Stimulated activated CD8-positive, alpha-beta memory T cell treated with anti-CD3 and anti-CD28 coated beads, Interleukin-15, amount 100 ng/mL, for 24 hours (primary cell): Measurements from ENCODE around the gene ZNF296.
A peak's percentile ranks its signal among the peaks of the same experiment; 100 is the strongest.

Source experiments
- DNase-seq: peaks from one replicate; pipeline ENCODE4 v3.0.0-alpha.2; 2020; ENCODE audit warnings: low read depth

ZNF296 gene

DNA sequence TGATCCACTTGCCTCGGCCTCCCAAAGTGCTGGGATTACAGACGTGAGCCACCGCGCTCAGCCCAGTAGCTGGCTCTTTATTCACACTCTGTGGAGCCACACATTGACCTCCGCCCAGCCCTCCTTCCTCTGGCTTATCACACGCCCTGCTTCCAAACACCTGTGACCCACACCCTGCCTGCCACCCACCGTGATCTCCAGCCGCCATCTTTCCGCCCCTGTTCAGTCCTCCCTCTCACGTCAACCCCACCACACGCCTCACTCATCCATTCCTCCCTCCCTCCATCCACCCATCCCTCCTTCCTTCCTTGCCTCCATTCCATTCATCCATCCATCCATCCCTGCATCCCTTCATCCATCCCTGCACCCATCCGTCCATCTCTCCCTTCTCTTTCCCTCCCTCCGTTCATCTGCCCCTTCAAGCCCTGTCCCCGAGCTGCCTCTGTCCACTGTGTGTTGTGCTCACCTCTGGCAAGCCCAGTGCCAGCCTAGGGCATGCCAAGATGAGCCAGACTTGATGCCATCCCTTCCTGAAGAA lies 17.6 kb downstream of the ZNF296 start:
- DNase-seq, result no peak

DNA sequence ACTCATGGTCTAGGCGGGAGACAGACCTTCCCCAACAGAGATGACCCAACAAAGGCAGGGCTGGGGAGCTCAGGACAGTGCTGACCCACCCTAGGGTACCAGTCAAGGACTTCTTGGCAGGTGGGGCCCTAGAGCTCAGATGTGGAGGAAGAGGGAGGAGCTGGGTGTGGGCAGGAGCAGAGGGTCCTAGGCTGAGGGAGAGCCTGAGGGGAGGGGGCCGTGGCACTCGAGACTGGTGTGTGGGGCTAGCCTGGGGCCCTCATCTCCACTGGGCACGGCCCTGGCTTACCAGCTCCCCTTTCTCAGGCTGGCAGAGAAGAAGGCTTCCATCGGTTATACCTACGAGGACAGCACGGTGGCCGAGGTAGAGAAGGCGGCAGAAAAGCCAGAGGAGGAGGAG lies 18.8 kb downstream of the ZNF296 start:
- no peak for DNase-seq

DNA sequence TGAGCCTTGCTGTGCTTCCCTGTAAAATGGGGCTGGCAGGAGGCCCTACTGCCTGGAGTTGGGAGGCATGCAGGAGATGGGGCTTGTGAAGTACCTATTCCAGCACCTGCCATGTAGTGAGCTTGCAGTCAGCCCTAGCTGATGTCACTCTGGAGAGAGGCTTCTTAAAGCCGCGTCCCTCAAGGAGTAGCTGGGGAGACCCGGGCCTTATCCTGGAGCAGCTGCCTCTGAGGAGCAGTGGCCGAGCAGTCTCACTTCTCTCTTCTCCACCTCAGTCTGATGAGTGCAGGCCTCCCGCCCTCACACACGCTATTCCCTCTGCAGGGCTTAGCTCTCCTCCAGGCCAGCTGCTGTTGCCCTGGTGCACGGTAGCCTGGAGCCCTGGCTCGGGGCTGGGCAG lies 19.4 kb downstream of the ZNF296 start:
- no peak for DNase-seq

DNA sequence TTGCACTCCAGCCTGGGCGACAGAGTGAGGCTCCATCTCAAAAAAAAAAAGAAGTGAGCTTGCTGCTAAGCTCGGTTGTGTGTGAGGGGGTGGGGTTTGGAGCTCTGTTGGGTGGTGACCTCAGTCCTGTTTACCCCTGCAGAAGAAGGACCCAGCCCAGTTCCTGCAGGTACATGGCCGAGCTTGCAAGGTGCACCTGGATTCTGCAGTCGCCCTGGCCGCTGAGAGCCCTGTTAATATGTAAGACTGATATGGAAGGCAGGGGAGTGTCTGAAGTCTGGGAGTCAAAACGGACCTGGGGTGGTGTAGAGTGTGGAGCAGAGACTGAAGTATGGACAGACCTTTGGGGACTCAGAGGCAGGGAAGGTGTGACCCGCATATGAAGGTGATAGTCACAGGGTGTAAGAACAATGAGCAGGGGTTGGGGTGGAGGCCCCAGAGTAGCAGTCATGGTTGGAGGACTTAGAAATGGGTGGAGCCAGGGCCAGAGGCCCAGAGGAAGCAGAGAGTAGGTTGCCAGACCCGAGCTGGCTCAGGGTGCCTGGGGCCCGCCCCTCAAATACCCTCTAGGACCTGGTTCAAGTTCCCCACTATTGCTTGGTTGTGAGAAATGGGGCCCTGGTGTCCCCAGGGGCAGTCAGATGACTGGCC lies 24.2 kb downstream of the ZNF296 start:
- DNase-seq, result no peak

DNA sequence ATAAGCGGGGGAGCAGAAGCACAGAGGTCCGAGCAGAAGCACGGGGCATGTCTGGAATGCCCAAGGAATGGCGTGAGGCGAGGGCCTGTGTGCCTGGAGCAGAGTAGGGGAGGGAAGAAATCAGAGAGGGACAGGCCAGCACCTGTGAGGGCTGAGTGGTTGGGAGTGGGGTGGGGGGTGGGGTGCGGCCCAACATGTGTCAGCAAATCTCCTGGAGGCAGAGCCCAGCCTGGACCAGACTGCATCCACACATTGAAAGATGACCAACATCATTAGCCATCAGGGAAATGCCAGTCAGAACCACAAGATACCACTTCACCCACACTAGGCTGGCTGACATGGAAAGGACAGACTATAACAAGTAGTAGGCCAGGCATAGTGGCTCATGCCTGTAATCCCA lies 26.2 kb downstream of the ZNF296 start:
- DNase-seq, result no peak

DNA sequence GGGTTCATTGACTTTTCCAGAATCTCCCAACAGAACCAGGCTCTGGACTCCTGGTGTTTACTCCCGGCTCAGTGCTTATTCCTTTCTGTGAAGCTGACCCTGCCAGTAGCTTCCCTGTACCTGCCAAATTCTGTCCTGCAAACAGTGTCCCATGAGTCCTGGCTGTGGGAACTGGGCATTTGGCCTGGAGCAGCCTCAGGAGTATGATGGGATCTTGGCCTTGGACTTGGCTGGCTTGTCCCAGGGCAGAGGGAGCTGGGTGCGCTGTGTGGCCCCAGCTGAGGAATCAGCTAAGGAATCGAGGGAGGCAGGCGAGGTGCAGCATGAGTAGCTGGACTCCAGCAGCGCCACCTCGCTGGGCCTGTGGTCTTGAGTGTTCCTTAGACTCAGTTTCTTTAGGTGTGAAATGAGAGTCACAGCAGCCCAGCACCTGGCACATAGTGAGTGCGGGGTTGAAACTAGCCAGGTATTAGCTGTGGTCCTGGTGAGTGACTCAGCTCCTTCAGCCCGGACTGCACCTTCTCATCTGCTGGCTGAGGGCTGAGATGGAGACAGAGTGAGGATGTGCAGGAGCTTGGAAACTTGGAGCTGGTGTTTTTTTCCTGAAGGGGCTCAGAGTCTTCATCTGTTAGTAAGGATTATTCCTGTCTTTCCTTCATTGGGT lies 27.1 kb downstream of the ZNF296 start:
- DNase-seq, result no peak

DNA sequence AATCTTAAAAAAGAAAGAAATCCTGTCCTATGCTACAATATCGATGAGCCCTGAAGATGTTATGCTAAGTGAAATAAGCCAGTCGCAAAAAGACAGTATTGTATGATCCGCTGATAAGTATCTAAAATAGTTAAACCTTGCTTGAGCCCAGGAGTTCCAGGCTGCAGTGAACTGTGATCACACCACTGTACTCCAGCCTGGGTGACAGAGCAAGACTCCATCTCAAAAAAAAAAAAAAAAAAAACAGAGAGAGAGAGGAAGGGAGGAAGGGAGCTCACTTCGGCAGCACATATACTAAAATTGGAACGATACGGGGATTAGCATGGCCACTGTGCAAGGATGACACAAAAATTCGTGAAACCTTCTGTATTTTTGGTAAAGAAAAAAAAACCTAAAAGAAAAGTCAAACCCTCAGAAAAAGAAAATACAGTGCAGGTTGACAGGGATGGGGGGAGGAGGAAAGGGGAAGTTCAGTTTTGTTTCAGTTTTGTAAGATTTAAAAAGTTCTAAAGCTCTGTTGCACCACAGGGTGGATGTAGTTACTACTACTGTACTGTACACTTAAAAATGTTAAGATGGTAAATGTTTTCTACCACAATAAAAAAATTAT lies 29.0 kb downstream of the ZNF296 start:
- no peak for DNase-seq

DNA sequence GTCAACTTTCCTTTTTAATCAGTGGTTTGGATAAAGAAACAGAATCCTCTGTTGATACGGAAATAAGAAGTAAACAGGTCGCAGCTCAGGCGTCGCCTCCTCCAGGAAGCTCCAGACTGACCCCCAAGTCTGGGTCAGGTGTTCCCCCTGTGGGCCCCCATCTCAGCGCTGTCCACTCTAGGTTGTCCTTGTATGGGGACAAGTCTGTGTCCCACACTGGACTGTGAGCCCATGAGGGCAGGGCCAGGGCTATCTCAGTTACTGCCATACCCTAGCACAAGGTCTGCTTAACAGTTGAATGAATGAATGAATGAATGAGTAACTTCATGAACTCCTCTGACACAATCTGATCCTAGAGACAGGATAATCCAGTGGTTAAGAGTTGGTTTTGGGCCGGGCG lies 29.9 kb downstream of the ZNF296 start:
- DNase-seq, result no peak

DNA sequence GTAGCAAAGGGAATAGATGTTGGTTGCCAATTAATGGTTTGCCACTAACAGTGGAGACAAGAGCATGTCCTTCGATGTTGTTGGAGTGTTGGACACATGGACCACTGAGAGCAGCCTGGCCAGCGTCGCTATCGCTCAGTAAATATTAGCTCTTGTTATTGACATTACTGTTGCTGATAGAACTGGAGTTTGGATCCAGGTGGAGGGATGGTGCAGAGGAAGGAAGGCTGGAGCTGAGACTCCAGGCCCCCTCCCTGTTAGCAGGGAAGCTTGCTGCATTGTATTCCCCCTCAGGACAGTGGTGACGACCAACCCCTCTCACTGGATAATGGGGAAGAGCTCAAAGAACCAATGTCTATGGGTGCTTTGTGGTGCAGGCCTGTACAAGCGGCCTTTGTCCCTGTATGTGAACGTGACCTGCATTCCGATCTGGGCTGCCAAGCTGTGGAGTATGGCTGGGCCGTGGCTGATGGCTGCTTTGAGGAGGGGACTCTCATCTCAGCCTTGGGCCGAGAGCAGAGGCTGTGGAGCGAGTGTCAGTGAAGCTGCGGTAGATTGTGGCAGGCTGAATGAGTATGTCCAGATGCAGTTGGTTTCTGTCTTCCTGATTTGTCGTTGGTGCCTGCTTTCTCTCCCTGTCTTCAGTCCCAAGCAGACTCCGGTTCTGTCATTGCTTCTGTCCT lies 30.5 kb downstream of the ZNF296 start:
- DNase-seq, result no peak

DNA sequence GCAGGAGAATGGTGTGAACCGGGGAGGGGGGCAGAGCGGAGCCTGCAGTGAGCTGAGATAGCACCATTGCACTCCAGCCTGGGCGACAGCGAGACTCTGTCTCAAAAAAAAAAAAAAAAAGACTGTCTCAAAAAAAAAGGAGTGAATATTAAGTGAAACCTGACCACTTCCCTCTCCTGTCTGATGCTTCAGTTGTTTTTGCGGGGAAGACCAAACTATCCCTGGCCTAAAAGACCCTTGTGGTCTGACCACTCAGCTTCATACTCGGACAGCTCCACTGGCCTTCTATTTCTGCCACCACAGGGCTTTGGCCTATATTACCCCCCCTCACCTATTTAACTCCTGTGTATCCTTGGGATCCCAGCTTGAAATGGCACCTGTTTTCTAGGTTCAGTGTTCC lies 35.2 kb downstream of the ZNF296 start:
- no peak for DNase-seq

DNA sequence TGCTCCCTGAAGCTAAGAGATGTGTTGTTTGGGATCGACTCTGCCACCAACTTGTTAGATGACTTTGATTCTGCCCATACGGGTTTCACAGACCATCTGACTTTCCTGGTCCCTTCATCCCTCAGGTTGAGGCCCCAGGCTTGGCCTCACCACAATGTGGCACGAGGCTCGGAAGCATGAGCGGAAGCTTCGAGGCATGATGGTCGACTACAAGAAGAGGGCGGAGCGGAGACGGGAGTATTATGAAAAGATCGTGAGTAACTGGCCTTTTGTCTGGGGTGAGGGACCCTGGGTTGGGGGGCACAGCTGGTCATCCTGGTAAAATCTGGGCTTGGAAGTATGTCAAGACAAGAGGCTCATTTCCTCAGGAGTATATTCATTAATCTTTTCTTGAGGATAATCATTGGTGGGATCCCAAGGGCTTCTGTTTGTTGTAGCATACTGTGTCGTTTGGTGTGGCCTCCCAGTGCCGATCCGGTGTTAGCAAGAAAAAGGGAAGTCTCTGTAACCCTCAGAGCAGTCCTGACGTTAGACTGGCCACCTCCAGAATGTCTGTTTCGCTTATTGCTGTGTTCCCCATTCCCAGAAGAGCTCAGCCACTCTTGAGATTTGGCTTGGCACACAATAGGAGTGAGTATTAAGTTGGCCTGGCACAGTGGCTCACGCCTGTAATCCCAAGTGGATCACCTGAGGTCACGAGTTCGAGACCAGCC lies 36.1 kb downstream of the ZNF296 start:
- no peak for DNase-seq

DNA sequence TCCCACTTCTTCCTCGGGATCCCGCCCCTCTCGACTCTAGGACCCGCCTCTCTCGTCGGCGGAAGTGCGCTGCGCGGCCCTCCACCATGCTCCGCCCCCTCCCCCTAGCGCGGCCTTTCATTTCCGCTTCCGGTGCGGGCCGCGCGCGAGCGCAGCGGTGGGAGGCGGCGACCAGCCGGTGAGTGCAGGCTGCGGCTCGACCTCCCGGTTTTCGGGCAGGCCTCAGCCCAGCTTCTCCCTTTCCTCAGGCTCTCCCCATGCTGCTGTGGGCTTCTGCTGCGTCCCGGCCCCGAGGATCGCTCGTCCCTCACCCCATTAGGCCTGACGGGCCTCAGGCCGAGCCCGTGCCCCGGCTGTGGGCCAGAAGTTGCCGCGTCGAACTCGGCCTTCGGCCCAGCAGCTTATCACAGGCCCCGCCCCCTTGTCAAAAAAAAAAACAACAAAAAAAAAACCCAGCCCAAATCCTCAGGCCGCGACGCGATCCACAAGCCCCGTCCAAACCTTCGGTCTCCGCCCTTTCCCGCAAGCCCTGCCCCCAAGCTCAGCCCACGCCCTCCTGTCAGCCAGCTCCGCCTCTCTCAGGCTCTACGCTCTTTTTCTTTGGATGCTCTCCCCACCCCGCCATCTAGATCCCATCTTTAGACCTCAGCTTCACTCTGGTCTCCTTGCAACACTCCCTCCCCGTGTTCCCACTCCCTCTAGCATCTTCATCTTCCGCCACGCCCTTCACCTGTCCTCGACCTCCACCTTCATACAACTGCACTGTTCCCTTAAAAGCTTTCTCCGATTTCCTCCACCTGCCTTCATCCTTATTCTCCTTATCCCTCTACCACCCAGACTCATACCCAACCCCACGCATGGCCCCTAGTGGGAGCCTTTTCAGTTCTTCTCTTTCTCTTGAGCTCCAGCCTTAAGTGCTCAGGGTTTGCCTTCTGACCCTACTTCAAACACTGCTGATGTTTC lies 37.1 kb downstream of the ZNF296 start, which contains the start of gene CLASRP:
Gene CLASRP (plus strand): TSS at position 115 of the 963 bp plus-strand sequence. CDS start 1,168 bp downstream, outside the sequence.
- DNase-seq, result peak; percentile 76

DNA sequence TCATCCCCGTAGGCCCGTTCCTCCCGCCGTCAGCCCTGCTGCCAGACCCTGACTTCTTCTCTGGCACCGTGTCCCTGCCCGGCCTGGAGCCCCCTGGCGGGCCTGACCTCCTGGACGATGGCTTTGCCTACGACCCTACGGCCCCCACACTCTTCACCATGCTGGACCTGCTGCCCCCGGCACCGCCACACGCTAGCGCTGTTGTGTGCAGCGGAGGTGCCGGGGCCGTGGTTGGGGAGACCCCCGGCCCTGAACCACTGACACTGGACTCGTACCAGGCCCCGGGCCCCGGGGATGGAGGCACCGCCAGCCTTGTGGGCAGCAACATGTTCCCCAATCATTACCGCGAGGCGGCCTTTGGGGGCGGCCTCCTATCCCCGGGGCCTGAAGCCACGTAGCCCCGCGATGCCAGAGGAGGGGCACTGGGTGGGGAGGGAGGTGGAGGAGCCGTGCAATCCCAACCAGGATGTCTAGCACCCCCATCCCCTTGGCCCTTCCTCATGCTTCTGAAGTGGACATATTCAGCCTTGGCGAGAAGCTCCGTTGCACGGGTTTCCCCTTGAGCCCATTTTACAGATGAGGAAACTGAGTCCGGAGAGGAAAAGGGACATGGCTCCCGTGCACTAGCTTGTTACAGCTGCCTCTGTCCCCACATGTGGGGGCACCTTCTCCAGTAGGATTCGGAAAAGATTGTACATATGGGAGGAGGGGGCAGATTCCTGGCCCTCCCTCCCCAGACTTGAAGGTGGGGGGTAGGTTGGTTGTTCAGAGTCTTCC lies 38.7 kb downstream of the ZNF296 start:
- DNase-seq, result no peak

DNA sequence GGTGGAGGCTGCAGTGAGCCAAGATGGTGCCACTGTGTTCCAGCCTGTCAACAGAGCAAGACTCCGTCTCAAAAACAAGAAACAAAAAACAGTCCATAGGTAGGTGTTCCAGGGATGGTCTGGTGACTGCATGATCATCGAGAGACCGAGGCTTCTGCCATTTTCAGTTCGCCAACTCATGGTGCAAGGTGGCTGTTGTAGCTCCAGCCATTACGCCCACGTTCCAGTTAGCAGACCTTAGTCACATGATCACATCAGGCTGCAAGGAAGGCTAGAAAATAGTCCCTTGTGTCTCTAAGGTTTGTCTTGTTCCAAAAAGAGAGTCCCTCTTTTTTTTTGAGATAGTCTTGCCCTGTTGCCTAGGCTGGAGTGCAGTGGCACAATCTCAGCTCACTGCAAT lies 40.5 kb downstream of the ZNF296 start:
- DNase-seq, result no peak

DNA sequence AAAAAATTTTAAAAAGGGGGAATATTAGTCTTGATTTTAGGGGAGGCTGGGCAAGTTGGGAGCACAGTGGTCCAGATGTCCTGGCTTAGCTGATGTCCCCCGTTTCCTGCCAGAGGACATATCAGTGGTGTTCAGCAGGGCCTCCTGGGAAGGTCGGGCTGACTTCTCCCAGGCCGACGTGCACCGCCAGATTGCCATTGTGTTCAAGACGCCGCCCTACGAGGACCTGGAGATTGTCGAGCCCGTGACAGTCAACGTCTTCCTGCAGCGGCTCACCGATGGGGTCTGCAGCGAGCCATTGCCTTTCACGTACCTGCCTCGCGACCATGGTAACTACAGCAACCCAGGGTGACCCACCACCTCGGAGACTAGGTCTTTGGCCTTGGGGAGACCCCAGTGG lies 43.9 kb downstream of the ZNF296 start:
- no peak for DNase-seq

DNA sequence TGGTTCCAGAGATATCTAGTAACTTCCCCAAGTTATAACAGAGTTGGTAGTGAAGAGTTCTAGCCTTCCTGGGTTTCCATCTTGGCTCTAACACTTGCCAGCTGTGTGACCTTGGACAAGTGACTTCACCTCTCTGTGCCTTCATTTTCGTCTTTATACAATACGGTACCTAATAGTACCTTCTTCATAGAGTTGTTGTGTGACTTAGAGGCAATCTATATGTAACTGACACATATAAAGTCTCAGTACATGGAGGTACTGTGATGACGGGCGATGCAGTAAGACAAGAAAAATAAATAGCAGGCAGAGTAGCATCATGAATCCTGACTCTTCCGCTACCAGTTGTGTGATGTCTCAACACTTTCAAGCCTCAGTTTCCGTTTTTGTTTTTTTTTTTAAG lies 45.5 kb downstream of the ZNF296 start:
- no peak for DNase-seq

DNA sequence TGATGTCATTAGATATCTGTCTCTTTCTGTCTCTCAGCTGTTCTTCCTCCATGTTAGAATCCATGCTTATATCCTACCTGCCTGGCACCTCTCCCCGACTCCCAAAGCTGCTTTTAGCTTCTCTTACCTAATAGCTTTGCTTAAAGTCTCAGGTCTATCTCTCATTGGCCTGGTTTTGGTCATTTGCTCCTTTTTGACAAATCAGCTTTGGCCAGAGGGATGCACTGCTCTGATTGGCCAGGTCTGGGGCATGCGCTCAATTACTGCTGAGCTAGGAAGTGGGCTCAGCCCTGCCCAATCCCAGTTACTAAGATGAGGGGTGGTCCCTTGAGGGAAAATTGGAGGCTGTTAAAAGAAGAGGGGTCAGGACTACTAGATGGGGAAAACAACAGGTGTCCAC lies 48.9 kb downstream of the ZNF296 start:
- no peak for DNase-seq

DNA sequence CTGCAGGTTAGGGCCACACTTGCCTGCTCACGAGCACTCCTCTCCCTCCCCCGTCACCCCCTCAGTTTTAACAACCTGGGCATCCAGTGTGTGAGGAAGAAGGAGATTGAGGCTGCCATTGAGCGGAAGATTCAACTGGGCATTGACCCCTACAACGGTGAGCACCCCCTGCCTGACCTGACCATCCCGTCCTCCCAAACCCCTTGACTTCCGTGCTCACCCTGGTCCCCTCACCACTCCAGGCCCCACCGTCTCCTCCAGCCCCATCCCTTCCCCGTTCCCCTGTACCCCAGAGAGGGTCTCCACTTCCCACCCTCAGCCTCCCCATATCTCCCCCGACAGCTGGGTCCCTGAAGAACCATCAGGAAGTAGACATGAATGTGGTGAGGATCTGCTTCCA lies 51.0 kb downstream of the ZNF296 start:
- DNase-seq, result no peak

DNA sequence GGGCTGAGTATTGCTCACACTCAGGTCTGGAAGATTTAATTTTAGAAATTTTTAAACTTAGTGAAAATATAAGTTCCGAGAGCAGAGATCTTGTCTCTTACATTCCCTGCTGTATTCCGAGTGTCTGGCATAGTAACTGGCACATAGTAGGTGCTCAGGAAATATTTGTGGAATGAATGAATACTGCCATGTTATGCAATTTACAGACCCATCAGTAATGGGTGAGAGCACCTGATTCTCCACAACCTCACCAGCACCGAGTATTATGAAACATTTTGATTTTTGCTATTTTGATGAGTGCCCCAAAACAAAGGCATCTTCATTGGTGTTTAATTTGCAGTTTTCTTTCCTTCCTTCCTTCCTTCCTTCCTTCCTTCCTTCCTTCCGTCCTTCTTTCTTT lies 53.2 kb downstream of the ZNF296 start:
- DNase-seq, result no peak

DNA sequence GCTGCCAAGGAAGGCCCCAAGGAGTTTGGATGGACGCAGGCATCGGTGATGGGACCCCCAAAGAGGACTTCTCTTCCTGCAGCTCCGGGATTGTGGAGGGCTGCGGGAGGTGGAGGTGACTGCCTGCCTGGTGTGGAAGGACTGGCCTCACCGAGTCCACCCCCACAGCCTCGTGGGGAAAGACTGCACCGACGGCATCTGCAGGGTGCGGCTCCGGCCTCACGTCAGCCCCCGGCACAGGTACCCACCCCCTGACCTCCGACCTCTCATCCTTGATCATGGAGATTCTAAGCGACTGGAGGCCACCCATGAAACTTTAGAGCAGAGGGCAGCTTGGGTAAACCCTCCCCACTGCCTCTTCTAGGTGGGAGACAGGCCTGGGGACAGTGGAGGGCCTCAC lies 54.3 kb downstream of the ZNF296 start:
- DNase-seq, result no peak
